GM10248 (cell line): ENCODE data around the gene PLCH2.

Source experiments
- CTCF ChIA-PET: fragments of 300-600 bp; sonication (Branson Sonifier 250); formaldehyde crosslinking; extraction: SDS; loops from one replicate; lab custom pipeline; 2021; ENCODE audit warnings: antibody characterized with exemption; lab: Yijun Ruan, JAX
- POLR2A ChIA-PET: fragments of 350-650 bp; sonication (Branson Sonifier 250); formaldehyde crosslinking; extraction: SDS; loops from one replicate; lab custom pipeline; 2020; ENCODE audit warnings: antibody characterized with exemption; lab: Yijun Ruan, JAX
- DNase-seq: peaks from one replicate; pipeline ENCODE4 v3.0.0; 2012; ENCODE audit errors: extremely low spot score
- TF ChIP-seq, protein P1 (sequence below): IDR thresholded peaks from 2 replicates; pipeline ENCODE4 v1.5.1; 2012; ENCODE audit warnings: mild to moderate bottlenecking, low read depth; ENCODE audit errors: extremely low read depth, missing control alignments, control extremely low read depth

The PLCH2 gene

GRCh38 chr1:2433936-2434655, 42.0 kb upstream of the PLCH2 start:
- ChIA-PET POLR2A (no interaction called here), CTCF (interaction anchor here (0.7 kb wide), 1 partner anchor 96 kb away, joined by 3 read pairs; the partner anchor contains the start of gene HES5)
- no peak for DNase-seq
- TF ChIP-seq, protein P1, sequence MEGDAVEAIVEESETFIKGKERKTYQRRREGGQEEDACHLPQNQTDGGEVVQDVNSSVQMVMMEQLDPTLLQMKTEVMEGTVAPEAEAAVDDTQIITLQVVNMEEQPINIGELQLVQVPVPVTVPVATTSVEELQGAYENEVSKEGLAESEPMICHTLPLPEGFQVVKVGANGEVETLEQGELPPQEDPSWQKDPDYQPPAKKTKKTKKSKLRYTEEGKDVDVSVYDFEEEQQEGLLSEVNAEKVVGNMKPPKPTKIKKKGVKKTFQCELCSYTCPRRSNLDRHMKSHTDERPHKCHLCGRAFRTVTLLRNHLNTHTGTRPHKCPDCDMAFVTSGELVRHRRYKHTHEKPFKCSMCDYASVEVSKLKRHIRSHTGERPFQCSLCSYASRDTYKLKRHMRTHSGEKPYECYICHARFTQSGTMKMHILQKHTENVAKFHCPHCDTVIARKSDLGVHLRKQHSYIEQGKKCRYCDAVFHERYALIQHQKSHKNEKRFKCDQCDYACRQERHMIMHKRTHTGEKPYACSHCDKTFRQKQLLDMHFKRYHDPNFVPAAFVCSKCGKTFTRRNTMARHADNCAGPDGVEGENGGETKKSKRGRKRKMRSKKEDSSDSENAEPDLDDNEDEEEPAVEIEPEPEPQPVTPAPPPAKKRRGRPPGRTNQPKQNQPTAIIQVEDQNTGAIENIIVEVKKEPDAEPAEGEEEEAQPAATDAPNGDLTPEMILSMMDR = no peak

- DNase-seq = no peak
- CTCF ChIA-PET = no interaction called here
- TF ChIP-seq, protein P1 = no peak
Measured at GRCh38 chr1:2435091-2435490, 41.0 kb upstream of the PLCH2 start.

GRCh38 chr1:2435746-2436355, 40.2 kb upstream of the PLCH2 start:
- CTCF ChIA-PET = no interaction called here
- POLR2A ChIA-PET = no interaction called here
- TF ChIP-seq, protein P1 = no peak
- DNase-seq = no peak

More at GRCh38 chr1:2435091-2435490, 41.0 kb upstream of the PLCH2 start:
- POLR2A ChIA-PET = no interaction called here

GRCh38 chr1:2436876-2437275, 39.2 kb upstream of the PLCH2 start:
- no peak for DNase-seq
- ChIA-PET POLR2A (no interaction called here), CTCF (no interaction called here)
- TF ChIP-seq, protein P1 = no peak

DNA sequence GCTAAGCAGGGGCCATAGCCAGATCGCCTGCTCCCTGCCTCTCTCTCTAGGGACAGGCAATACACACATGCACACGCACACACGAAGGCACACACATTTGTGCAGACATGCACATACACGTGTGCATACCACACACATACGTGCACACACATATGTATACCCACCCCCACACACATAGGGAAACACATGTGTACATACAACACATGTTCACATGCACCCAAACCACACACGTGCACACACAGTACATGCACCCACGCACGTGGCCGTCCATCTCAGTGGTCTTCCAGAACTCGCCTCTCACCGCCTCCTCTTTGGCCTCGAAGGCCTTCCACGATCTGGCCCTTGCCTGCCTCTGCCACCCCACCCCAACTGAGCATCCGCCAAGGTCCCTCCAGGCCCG, 38.5 kb upstream of the PLCH2 start:
- CTCF ChIA-PET = no interaction called here
- DNase-seq = no peak
- TF ChIP-seq, protein P1 = no peak
- POLR2A ChIA-PET = no interaction called here

- POLR2A ChIA-PET = no interaction called here
- CTCF ChIA-PET = no interaction called here
- no peak for DNase-seq
Measured at GRCh38 chr1:2438038-2438437, 38.1 kb upstream of the PLCH2 start.

More at GRCh38 chr1:2438038-2438437, 38.1 kb upstream of the PLCH2 start:
- TF ChIP-seq, protein P1 = no peak
